ENCODE data around the gene SH3GL3.

Gene SH3GL3

DNA sequence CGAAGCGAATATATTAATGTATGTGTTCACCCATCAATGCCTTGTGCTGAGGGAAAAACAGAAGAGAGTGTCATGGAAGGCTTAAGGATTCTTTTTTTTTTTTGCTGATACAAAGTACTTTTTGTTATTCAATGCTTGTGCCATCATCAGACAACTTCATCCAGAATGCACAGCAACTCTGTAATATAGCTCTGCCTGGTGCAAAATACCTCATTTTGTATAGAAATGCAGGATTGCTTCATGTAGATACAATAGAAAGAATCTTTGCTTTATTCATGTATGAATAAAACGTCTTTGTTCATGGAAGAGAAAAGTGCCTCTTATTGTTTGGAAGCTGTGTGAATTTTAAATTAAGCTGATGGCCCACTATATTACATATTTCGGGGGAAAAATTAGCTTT, 62.9 kb downstream of the SH3GL3 start:
- DNase-seq (ENCODE audit: low spot score) = no peak

DNA sequence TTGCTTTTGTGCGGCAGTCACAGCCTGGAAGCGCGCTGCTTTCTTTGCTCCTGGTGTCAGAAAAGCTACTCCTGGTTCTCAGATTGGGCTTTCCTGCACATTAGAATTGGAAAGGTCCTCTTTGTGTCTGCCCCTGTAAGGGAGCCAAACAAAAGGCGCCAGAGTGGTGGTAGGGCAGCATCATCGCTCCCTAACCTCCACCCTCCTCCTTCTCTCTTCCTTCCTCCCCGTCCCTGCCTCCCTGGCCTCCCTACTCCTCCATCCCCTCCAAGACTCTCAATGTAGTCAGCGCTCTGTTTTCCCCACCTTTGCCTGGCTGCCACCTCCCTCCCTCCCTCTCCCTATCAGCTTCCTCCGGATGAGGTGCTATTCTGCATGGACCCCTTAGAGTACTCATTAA, 65.3 kb downstream of the SH3GL3 start:
- DNase-seq (ENCODE audit: low spot score) = no peak

DNA sequence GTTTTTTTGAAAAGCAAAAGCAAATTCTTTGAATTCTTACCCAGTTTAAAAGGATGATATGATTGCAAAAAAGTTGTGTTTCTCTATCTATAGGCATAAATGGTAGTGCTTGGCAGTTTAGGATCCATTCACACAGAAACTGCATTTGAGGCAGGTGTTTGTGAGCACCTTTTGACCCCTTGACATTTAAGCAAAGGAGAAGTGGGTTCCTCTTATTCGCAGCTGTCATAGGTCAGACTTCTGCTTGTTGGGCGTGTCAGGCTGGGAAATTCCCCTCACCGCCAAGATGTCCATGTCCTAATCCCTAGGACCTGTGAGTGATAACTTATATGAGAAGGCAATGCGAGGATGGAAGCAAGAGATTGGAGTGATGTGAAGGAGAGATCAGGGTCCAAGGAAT, 67.4 kb downstream of the SH3GL3 start:
- DNase-seq (ENCODE audit: low spot score) = no peak

DNA sequence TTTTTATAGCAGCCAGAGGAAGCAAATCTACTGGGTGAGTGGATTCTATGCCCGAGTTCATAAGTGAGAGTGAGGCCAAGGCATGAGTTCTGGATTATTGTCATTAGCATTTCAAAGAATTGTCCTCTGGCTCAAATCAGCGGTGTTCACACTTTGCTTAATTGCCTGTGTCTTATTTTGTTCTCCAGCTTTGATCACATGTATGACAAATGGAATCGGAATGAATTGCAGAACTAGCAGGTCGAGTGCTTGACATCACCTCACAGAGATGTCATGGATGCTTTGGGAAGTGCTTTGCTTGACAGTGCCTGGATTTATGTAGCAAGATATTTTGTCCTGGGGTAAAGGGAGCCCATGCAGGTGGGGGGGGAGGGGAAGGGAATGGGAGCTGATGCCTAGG, 68.0 kb downstream of the SH3GL3 start:
- no peak for DNase-seq (ENCODE audit: low spot score)

DNA sequence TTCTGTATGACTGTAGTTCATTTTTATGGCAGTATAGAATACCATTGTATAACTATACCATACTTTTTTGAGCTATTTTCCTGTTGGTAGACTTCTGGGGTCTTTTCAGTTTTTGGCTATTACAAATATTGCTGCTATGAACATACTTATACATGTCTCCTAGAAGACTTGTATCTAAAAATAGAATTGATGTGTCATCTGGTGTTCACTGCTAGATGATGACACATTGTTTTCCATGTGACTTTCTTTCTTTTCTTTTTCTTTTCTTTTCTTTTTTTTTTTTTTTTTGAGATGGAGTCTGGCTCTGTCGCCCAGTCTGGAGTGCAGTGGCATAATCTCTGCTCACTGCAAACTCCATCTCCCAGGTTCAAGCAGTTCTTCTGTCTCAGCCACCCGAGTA, 69.8 kb downstream of the SH3GL3 start:
- DNase-seq (ENCODE audit: low spot score) = no peak

DNA sequence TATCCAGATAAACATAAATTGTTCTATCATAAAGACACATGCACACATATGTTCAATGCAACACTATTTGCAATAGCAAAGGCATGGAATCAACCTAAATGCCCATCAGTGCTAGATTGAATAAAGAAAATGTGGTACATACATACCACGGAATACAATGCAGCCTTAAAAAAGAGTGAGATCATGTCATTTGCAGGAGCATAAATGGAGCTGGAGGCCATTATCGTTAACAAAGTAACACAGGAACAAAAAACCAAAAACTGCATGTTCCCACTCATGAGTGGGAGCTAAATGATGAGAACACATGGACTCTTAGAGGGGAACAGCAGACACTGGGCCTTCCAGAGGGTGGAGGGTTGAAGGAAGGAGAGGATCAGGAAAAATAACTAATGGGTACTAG, 79.2 kb downstream of the SH3GL3 start:
- no peak for DNase-seq (ENCODE audit: low spot score)

DNA sequence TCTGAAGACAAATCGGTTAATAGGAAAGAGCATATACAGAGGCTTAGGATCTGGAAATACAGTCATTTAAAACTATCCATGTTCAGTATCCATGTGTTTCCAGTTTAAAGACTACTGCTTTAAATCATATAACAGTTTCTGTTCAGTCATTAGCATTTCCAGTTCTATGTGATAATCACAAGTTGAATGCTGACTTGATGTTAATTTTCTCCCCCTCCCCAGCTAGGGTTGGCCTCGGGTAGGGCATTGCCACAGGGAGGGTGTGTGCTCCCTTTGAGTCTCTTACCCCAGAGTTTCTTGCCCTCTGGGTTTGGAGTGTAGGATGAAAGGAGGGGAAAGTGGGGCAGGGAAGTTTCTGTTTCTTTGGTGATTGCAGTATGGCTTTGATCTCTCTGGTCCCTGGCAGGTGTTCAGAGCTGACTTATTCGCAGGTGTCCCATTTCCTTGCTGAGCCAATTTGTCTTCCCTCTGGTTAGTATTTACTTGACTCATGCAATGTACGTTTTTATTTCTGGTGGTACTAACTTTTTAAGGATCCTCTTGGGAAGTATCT, 86.3 kb downstream of the SH3GL3 start:
- no peak for DNase-seq (ENCODE audit: low spot score)

DNA sequence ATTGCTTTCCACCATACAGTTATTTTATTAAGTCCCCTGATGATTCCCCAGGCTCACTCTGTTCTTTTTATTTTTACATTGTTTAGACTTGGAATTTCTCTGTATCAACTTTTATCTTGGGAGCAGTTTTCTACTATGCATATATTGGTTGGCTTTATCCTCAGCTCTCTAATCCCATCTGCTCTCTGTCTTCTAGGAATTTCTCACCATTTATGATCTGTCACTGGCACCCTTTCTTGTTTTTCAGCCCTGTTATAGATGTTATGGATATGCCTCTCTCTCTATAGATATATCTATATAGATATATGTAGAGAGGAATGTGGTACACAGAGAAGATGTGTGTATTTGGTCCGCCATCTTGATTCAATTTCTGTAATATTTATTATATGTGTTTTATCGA, 90.5 kb downstream of the SH3GL3 start:
- DNase-seq (ENCODE audit: low spot score) = no peak

DNA sequence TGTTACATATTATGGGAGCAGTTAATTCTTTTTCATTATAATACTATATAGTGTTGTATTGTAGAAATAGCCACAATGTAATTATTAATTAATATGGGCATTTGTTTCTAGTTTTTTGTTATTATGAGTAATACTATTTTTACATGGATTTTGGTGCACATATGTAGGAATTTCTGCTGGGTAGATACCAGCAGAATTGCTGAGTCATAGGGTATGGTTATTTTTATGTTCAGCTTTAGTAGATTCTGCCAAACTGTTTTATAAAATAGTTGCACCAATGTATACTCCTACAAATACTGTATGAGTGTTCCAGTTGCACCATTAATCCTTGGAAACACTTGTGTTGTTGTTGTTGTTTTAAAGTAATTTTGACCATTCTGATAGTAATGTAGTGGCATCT, 91.5 kb downstream of the SH3GL3 start:
- DNase-seq (ENCODE audit: low spot score) = no peak

DNA sequence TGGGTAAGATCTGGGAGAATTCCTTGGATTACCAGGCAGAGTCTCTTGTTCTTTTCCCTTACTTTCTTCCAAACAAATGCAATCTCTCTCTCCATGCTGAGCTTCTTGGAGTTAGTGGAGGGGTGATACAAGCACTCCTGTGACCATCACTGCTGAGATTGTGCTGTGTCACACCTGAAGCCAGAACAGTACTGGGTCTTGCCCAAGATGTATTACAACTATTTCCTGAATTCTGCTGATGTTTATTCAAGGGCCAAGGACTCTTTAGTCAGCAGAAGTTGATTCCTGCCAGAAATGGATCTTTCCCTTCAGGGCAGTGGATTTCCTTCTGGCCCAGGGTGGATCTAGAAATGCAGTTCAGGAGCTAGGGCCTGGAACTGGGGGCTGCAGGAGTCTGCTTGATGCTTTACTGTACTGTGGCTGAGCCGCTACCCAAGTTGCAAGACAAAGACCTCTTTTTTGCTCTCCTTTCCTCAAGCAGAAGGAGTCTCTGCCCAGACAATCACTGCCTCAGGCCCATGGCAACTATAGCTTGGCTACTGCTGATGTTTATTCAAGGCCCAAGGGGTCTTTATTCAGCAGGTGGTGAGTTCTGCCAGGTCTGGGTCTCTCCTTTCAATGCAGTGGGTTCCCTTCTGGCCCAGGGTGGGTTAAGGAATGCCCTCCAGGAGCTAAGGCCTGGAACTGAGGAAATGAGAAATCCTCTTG, 98.8 kb downstream of the SH3GL3 start:
- no peak for DNase-seq (ENCODE audit: low spot score)

DNA sequence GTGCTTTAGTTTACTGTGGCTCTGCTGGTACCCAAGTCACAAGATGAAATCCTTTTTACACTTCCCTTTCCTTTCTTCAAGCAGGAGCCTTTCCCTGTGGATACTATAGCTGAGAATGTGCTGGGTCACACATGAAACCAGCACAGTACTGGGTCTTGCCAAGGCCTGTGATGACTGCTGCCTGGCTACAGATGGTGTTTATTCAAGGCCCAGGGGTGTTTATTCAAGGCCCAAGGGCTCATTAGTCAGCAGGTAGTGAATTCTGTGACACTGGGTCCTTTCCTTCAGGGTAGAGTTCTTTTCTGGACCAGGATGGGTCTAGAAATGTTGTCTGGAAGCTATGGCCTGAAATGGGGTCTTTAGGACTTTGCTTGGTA, 99.4 kb downstream of the SH3GL3 start:
- no peak for DNase-seq (ENCODE audit: low spot score)

DNA sequence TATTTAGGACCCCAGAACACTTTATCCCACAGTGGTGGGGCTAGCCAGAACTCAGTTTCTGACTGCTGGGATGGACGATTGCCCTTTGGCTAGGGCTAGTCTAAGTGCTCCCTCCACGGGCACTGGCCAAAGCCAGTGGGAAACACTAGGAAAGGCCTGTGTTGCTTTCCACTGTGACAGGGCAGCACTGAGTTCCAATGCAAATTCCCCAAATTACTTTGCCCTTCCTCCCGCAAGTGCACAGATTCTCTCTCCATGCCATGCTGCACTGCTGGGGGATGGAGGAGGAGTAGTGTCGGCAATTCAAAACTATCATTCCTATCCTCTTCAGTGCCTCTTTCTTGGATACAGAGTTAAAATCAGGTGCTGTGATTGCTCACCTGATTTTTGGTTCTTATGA, 100.0 kb downstream of the SH3GL3 start:
- no peak for DNase-seq (ENCODE audit: low spot score)

DNA sequence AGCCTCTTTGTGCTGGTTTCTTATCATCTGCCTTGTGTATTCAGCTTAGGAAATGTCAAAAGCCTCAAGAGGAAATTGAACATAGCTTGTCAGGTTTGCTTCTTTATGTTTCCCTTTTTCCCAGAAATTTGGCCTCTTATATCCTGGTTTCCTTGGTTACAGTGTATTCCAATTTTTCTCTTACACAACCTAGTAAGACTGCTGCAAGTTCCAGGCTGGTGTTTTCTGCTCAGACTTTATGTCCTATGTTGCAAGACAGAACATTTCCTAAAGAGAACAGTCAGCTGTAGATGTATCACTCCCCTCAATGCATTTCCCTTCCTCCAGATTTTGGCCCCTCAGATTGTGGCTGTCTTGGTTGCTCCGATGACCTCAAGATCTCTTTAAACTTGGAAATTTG, 102.5 kb downstream of the SH3GL3 start:
- DNase-seq (ENCODE audit: low spot score) = no peak

DNA sequence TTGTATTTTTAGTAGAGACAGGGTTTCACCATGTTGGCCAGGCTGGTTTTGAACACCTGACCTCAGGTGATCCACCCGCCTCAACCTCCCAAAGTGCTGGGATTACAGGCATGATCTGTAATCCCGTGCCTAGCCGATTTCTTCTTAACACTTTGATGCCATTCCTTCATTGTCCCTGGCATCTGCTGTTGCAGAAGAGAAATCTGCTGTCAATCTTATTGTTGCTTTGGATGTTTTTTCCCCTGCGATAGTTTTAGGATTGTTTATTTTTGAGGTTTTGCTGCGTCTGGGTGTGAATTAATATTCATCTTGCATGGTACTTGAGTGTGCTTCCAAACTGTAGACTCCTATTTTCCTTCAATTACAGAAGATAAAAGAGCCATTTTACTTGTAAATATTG, 107.4 kb downstream of the SH3GL3 start:
- DNase-seq (ENCODE audit: low spot score) = no peak

DNA sequence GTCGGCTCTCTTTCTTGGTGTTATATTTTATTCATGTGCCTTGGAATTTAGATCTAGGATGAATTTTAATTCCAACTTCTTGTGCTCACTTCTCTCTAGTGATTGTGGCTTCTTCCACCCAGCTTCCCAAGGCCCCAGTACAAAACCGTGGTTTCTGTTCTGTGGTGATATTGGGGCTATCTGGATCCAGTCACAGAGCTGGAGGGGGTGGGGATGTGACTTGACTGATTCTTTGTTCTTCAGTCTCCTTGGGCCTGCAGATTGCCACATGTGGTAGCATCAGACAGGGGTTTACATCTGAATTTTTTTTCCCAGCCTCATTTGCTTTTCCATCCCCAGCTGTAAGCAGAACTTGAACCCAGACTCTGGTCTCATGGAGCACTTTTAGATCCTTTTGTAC, 108.2 kb downstream of the SH3GL3 start:
- no peak for DNase-seq (ENCODE audit: low spot score)

DNA sequence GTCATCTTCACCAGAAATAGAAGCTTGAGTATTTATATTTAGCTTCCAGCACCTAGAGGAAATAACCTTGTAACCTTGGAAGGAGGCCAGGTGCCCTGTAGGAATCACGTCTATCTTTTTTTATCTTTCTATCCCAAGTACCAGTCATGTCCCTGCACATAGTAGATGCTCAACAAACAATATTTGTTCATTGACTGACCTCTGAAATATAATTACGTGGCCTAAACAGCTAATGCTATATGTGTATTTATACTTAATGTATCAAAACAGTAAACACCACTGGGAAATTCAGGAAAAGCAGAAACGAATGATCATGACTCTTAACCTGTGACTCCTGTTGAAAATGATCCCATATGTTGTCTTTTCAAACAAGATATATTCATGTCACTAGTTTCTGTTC, 108.9 kb downstream of the SH3GL3 start:
- DNase-seq (ENCODE audit: low spot score) = no peak

DNA sequence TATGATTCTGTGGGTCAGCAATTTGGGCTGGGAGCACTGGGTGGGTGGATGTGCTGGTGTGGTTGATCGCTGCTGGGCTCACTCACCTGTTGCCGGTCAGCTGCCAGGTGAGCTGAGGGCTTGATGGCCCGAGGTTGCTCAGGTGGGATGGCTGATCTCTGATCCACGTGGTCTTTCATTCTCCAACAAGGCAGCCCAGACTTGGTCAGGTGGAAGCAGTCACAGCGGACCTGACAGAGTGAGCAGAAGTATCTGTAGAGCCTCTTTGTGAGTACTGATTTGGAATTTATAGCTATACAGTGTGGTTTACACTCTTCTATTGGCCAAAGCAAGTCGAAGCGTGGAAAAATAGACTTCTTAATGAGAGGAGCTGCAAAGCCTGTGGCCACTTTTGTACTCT, 109.6 kb downstream of the SH3GL3 start:
- DNase-seq (ENCODE audit: low spot score) = no peak

DNA sequence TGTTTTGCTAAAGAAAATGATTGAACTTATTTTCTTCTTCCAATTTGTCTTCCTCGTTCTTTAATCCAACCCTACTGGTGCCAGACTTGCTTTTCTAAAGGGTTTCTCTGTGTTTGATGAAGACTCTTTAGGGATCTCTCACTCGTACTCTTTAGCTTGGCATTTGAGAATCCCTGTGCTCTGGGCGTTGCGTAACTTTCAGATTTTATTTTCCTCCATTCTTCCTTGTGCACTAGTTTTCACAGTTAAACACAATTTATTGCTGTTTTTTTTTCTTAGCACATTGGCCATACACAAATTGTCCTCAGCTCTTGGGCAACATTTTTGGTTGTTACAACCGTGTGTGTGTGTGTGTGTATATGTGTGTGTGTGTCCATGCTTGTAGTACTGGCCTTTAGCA, 111.0 kb downstream of the SH3GL3 start:
- no peak for DNase-seq (ENCODE audit: low spot score)

DNA sequence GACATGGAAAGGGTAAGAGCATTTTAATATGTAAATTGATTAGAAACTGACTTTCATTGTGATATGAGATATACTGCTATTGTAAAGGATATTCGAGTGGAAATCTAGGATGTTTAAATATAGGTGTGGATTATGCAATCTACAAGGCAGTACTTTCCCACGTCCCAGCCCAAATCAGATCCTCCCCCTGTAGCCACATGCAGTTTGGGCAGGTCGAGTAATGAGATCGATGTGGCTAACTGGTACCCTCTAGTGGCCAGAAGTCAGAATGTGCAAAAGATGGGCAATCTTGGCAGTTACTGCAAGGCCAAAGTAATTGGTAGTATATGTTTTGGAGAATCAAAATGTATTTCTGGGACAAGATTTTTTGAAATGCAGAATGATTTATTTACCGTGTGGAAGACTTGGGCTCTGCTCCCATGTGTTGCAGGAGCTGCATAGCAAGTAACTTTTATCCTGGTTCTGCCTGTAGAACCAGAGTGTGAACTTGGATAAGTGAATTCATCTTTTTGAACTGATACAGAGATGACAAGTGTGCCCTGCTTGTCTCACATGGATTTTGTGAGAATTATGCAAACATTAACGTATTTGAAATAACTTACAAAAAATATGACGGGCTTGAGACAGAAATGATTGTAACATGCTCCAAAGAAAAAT, 112.3 kb downstream of the SH3GL3 start:
- peak; percentile 68 for DNase-seq (ENCODE audit: low spot score)

DNA sequence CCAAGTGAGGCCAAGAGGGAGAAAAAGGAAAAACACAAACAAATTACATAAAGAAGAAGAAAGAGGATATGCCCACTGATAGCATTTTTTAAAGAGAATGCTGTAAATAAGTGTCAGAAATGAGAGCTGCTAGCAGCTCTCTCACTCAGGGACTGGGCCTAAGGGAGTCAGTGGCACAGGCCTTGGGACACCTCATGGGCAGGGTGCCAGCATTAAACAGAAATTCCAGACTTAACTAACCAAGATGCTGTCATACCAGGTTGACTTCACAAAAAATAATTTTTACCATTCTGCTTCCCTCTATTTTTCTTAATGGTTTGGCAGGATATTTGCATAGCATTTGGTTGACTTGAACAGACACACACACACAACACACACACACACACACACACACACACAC, 114.5 kb downstream of the SH3GL3 start:
- DNase-seq (ENCODE audit: low spot score) = peak; percentile 27

DNA sequence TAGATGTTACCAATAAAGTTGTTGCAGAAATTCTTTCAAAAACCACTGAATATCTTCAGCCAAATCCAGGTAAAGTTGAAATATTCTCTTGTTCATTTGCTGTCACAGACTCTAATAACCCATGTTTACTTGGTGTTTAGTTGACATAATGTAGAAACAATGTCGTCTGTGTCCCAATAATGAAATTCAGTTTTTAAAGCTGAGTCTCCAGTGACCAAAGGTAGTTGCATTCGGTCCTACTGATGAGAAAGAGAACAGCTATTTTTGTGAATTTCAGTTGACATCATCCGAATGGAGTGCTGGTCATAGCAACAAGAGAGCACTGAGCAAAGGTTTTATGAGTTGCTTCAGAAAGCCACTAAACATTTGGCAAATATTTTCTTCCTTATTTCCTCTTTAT, 118.0 kb downstream of the SH3GL3 start:
- no peak for DNase-seq (ENCODE audit: low spot score)

DNA sequence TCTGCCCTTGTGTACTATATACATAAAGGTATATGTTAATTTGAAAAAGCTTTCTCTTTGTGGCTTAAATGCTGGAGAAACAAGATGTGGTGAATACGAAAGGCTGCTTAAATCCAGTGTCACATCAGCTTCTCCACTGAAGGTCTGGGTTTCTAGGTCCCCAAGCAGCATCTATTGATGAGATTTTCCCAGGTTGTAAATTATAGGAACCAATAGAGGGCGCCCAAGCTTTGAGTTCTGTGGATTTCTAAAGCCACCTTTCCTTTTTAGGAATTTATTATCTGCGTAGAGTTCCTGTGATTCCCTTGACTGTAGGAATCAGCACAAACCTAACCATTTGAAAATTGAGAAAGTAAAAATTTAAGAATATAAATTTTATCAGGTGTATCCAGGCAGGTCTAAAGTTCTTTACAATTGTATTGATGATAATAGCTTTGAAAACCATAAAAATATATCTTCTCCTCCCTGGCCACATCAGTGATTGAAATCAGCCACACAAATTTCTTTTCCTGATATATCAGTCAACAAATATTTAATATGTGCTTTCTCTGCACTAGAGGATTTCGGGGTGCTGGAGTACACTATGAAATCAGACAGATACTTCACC, 118.5 kb downstream of the SH3GL3 start:
- DNase-seq (ENCODE audit: low spot score) = no peak

DNA sequence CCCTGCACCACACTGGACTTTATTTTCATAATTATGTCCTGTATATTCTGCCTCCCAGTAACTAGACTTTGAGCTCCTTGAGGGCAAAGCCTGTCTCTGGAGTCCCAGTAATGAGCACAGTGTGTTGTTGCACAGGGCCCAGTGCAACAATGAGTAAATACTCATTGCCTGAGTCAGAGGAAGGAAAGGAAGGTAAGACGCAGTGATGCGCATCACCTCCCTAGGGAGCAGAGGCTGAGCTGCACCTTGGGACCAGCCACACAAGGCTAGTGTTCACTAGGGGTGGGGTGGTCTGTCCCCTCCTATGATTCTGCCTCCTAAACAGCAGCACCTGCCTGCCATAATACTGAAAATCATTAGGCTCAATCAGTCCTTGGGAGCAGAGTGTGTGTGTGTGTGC, 120.2 kb downstream of the SH3GL3 start:
- DNase-seq (ENCODE audit: low spot score) = no peak

DNA sequence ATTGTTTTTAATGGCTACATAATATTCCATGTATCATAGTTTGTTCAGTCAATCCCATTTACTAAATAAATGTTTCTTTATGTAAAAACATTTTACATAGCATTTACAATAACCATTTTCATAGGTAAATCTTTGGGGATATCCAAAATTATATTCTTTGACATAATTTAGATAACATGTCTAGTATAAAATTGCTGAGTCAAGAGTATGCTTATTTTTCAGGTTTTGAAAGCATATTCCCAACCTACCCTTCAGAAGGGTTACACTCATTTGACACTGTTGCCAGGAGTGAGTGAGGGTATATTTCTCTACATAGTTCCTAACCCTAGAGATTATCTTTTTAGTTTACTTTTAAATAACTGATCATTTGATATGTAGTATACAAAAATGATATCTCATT, 122.2 kb downstream of the SH3GL3 start:
- DNase-seq (ENCODE audit: low spot score) = no peak
